KMS-11 (cell line): ENCODE data around the gene NFATC1.

Experiments used
- H2AFZ ChIP-seq: fragments of 200-600 bp; sonication (generic); 2 replicates; pipeline ENCODE4 v1.6.1; 2016; ENCODE audit warnings: antibody characterized with exemption, mixed run types, low read depth
- H3K27ac ChIP-seq: fragments of 200-600 bp; sonication (generic); 2 replicates; pipeline ENCODE4 v1.6.1; 2016; ENCODE audit warnings: mild to moderate bottlenecking, mixed run types
- H3K27me3 ChIP-seq: fragments of 200-600 bp; sonication (generic); 2 replicates; pipeline ENCODE4 v1.6.1; 2017; ENCODE audit warnings: mild to moderate bottlenecking, low read depth, mixed run types, moderate library complexity; ENCODE audit not compliant: insufficient read depth
- H3K36me3 ChIP-seq: fragments of 200-600 bp; sonication (generic); 2 replicates; pipeline ENCODE4 v1.6.1; 2017; ENCODE audit warnings: mild to moderate bottlenecking, mixed run types; ENCODE audit not compliant: insufficient read depth
- H3K4me1 ChIP-seq: fragments of 200-600 bp; sonication (generic); 2 replicates; pipeline ENCODE4 v1.6.1; 2016; ENCODE audit warnings: mild to moderate bottlenecking, low read depth, mixed run types; ENCODE audit not compliant: poor library complexity, severe bottlenecking
- H3K4me2 ChIP-seq: fragments of 200-600 bp; sonication (generic); 2 replicates; pipeline ENCODE4 v1.7.0; 2016; ENCODE audit warnings: mild to moderate bottlenecking, mixed run types
- H3K4me3 ChIP-seq: fragments of 200-600 bp; sonication (generic); IDR thresholded peaks from 2 replicates; pipeline ENCODE4 v1.6.1; 2017; ENCODE audit warnings: low read depth, low read length, mixed read lengths; ENCODE audit not compliant: insufficient read depth
- H3K79me2 ChIP-seq: fragments of 200-600 bp; sonication (generic); 2 replicates; pipeline ENCODE4 v1.6.1; 2016; ENCODE audit warnings: low read depth, mixed run types; ENCODE audit not compliant: insufficient read depth
- H3K9ac ChIP-seq: fragments of 200-600 bp; sonication (generic); 2 replicates; pipeline ENCODE4 v1.6.1; 2016; ENCODE audit warnings: mild to moderate bottlenecking, mixed run types
- H4K20me1 ChIP-seq: fragments of 200-600 bp; sonication (generic); 2 replicates; pipeline ENCODE4 v1.6.1; 2016; ENCODE audit warnings: mild to moderate bottlenecking, mixed run types; ENCODE audit not compliant: insufficient read depth
- TF ChIP-seq, protein P1 (sequence below): fragments of 200-600 bp; sonication (generic); conservative IDR thresholded peaks from 2 replicates; pipeline ENCODE4 v1.6.1; 2017; ENCODE audit warnings: low read depth, mild to moderate bottlenecking, antibody characterized with exemption, low read length, moderate library complexity, mixed read lengths

NFATC1 gene

DNA sequence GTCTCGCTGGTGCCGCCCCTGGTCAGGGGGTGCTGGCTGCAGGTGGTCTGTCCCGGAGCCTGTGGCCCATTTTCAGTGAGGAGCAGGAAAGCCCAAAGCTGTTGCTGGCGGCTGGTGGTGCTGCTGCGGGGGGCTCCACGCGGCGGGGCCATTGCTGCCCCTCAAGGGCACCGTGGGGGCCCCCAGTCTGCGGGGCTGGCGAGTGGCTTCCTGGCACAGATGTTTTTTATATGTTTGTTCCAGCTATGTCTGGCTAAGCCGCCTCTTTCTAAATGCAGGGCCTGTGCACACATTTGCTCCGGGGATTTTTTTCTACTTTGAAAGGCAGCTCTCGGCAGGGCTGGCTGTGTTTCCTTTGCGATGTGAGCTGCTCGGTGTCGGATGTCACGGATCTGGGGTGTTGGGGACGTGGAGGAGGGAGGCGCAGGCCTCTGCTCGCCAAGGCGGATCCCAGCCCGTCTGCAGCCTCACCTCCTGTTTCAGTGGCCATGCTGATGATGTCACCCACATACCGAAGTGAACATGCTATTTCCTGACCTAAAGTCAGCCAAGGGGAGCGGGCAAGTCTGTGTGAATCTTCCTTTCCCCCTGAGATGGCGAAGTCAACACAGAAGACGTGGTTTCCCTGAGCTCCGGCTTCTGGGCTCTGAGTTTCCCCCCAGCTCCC is 171.9 kb downstream of the NFATC1 start:
- Histone ChIP-seq H3K27ac (no peak overlapping the region), H3K4me2 (no peak overlapping the region), H3K36me3 (no peaks in the 10 kb centered on the region), H2AFZ (no peak overlapping the region), H3K27me3 (no peaks in the 10 kb centered on the region; the same call in 1 of the 2 replicates), H3K4me3 (no peak overlapping the region), H3K4me1 (no peaks in the 10 kb centered on the region), H3K79me2 (no peaks in the 10 kb centered on the region), H4K20me1 (no peaks in the 10 kb centered on the region), H3K9ac (no peak overlapping the region)
- TF ChIP-seq, protein P1, sequence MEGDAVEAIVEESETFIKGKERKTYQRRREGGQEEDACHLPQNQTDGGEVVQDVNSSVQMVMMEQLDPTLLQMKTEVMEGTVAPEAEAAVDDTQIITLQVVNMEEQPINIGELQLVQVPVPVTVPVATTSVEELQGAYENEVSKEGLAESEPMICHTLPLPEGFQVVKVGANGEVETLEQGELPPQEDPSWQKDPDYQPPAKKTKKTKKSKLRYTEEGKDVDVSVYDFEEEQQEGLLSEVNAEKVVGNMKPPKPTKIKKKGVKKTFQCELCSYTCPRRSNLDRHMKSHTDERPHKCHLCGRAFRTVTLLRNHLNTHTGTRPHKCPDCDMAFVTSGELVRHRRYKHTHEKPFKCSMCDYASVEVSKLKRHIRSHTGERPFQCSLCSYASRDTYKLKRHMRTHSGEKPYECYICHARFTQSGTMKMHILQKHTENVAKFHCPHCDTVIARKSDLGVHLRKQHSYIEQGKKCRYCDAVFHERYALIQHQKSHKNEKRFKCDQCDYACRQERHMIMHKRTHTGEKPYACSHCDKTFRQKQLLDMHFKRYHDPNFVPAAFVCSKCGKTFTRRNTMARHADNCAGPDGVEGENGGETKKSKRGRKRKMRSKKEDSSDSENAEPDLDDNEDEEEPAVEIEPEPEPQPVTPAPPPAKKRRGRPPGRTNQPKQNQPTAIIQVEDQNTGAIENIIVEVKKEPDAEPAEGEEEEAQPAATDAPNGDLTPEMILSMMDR: no peak

DNA sequence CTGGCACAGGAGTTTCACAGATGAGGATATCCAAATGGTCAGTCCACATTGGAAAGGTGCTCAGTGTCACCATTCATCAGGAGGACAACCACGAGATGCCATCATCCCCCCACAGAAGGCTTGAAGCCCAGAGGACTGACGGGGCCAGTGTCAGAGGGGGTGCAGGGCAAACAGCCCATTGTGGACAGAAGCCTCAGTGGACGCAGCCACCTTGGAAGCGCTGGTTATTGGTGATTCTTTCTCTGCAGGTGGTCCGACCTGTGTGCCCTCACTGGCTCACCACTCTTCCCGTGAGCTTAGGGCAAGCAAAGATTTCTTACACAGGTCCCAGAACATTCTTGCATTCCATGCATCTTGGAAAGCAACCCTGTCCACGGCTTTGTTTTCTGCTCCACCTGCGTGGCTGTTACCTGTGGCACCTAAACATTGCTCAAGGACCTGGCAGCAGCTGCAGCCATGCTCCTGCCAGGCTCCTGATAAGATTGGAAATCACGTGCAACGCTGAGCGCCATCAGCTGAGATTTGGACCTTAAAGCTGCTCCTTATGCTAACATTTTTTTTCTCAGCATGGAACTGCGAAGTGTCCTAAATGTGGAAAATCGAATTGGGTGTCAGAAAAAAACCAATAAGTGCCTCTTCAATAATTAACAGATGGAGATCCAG is 172.9 kb downstream of the NFATC1 start:
- H3K27ac ChIP-seq: no peak overlapping the region
- H3K9ac ChIP-seq: no peak overlapping the region
- H3K4me1 ChIP-seq: no peaks in the 10 kb centered on the region
- H3K4me2 ChIP-seq: no peak overlapping the region
- H3K4me3 ChIP-seq: no peak overlapping the region
- no peaks in the 10 kb centered on the region for H4K20me1 ChIP-seq
- no peaks in the 10 kb centered on the region for H3K36me3 ChIP-seq
- H3K79me2 ChIP-seq: no peaks in the 10 kb centered on the region
- H3K27me3 ChIP-seq: no peaks in the 10 kb centered on the region; the same call in 1 of the 2 replicates
- TF ChIP-seq, protein P1: no peak
- no peak overlapping the region for H2AFZ ChIP-seq

DNA sequence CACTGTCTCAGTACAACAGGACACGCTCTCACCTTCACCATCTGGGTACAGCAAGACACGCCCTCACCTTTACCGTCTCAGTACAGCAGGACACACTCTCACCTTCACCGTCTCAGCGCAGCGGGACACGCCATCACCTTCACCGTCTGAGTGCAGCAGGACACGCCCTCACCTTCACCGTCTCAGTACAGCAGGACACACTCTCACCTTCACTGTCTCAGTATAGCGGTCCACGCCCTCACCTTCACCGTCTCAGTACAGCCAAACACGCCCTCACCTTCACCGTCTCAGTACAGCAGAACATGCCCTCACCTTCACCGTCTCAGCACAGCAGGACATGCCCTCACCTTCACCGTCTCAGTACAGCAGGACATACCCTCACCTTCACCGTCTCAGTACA is 174.0 kb downstream of the NFATC1 start:
- Histone ChIP-seq H4K20me1 (no peaks in the 10 kb centered on the region), H3K27me3 (peaks cover 4% of the 10 kb centered on the region; the same call in 1 of the 2 replicates), H2AFZ (no peak overlapping the region)

DNA sequence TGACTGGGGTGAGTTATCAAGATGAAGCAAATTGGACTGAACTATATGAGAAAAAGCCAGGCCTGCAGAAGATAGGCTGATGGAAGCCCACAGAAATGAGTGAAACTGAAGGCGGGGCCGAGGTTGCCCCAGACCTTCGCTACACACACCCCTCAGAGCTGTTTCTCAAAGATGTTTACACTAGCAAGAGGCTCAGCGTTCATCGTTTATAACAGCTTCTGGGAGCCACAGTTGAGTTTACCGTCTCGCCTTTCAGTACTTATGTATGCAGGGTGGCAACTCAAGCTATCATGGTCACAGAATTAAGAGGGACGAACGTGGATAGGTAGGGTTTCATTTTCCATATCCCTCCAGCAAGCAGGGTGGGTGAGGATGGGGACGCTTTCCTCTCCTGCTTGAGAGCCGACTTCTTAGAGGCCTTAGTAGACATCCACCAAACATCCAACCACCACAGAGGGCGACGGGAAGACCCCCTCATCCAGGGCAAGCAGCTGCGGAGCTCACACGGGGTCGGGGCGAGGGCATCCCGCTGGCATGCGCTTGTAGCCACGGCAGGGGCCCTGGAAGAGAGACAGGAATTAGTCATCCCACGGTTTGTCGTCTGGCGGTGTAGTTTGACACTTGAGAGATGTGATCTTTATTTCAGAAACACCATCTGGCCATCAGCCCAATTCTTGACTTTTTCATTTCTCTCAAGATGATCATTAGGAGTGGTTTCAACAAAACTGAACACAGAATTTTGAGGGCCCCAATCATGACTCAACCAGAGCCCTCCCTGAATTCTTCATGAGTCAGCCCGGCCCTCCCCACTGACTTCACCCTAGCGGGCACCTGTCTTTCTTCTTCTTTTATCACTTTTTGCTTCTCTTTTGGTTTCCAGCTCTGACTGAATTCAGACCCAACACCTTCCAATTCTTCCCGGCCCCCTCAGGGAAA is 174.8 kb downstream of the NFATC1 start:
- H3K79me2 ChIP-seq: no peaks in the 10 kb centered on the region
- peaks cover 10% of the 10 kb centered on the region; the same call in 1 of the 2 replicates for H3K27me3 ChIP-seq
- H3K4me2 ChIP-seq: no peak overlapping the region
- H4K20me1 ChIP-seq: no peaks in the 10 kb centered on the region
- H2AFZ ChIP-seq: no peak overlapping the region
- no peaks in the 10 kb centered on the region for H3K4me1 ChIP-seq
- H3K36me3 ChIP-seq: no peaks in the 10 kb centered on the region
- H3K27ac ChIP-seq: no peak overlapping the region
- TF ChIP-seq, protein P1: no peak
- H3K4me3 ChIP-seq: no peak overlapping the region
- no peak overlapping the region for H3K9ac ChIP-seq

More for the DNA sequence above, 174.0 kb downstream of the NFATC1 start:
- H3K36me3 ChIP-seq: no peaks in the 10 kb centered on the region
- TF ChIP-seq, protein P1: no peak
- H3K79me2 ChIP-seq: no peaks in the 10 kb centered on the region
- H3K4me2 ChIP-seq: no peak overlapping the region
- H3K27ac ChIP-seq: no peak overlapping the region
- no peak overlapping the region for H3K4me3 ChIP-seq
- no peaks in the 10 kb centered on the region for H3K4me1 ChIP-seq
- no peak overlapping the region for H3K9ac ChIP-seq
